ENCODE results near the gene CPA5. TPM values are rescaled to one million over a fixed set of nuclear protein-coding genes. Genes with fewer than 3 reads are reported as not detected.

CPA5 gene
- total and polyA plus RNA-seq, 9 of the 15 experiments (the other 6 are each of a cell fraction or from before 2014, with no cell fraction given): 0.13 to 2.4 (median 0.91) TPM

GRCh38 chr7:130356121-130356875 lies 11.7 kb downstream of the CPA5 start (continued):
- TF ChIP-seq TFAP4 (CRISPR knock-in tag; IDR thresholded peaks at IDR 0.05; ENCODE audit: borderline replicate concordance): 0 out of 2 replicates have a peak, but pooled peaks have one; percentile 18

- H3K9me3 ChIP-seq (replicated peaks; ENCODE audit: control insufficient read depth, insufficient read depth, low read depth, low read length): peaks cover 5% of the 10 kb centered on the region; the same call in 1 of the 2 replicates
- in situ Hi-C loops (cut with MboI) (no loop called here), intact Hi-C loops (cut with micrococcal nuclease) (no loop called here)
- no peak overlapping the region for H3K27ac ChIP-seq (ENCODE audit: extremely low read depth, low read depth, low read length)
- BruUV-seq (replicated peaks): no TSS peak
- H2AFZ ChIP-seq (ENCODE audit: low read depth, low read length): no peak overlapping the region
- DNase-seq (ENCODE audit: extremely low read depth in 1 of 4, low spot score in 3 of 4) (peak in 2 of 4 experiments; percentile 55 to 56), ATAC-seq (peak; percentile 74), FAIRE-seq (peak; percentile 6)
- H3K9ac ChIP-seq (ENCODE audit: insufficient read depth in 1 of 2, low read depth in 2 of 2, low read length in 2 of 2): no peak overlapping the region
- H3K4me1 ChIP-seq (replicated peaks in 1 of 2; ENCODE audit: control insufficient read depth in 2 of 2, insufficient read depth in 2 of 2, low read length in 2 of 2): no peaks in the 10 kb centered on the region; a peak in 1 of 5 replicates
- H3K79me2 ChIP-seq (ENCODE audit: control insufficient read depth, insufficient read depth, low read length): no peaks in the 10 kb centered on the region
- H3K27me3 ChIP-seq (ENCODE audit: control insufficient read depth in 2 of 2, insufficient read depth in 2 of 2, low read length in 2 of 2): peaks cover 8 to 48% of the 10 kb centered on the region in 2 experiments; a peak in 4 of 5 replicates
- H4K20me1 ChIP-seq (replicated peaks; ENCODE audit: control insufficient read depth, insufficient read depth, low read length): no peaks in the 10 kb centered on the region
- no peak overlapping the region for H3K4me3 ChIP-seq
- H3K36me3 ChIP-seq (ENCODE audit: control insufficient read depth, insufficient read depth, low read length): no peaks in the 10 kb centered on the region
- CTCF ChIA-PET (ENCODE audit: low intra/inter-chr PET ratio): interaction anchor here (0.6 kb wide), 1 partner anchor 1720 kb away, joined by 4 read pairs; no protein-coding TSS in a partner anchor
- no peaks in the 10 kb centered on the region for H3K9me1 ChIP-seq (ENCODE audit: control insufficient read depth, insufficient read depth, low read length)
- 21% methylated on average over 16 of the region's 16 CpGs for WGBS (ENCODE audit: insufficient coverage, low coverage, missing lambda C conversion rate)
- no peak overlapping the region for H3K4me2 ChIP-seq (ENCODE audit: insufficient read depth, low read length)
- POLR2A ChIA-PET: interaction anchor here (1.2 to 1.9 kb wide), 2 partner anchors 8 to 12 kb away, joined by 5 to 8 read pairs; partner anchors contain the start of gene CPA5
- no peak for TF ChIP-seq ATF4 (CRISPR knock-in tag; IDR thresholded peaks at IDR 0.05)
- TF ChIP-seq ZNF41 (CRISPR knock-in tag; conservative IDR thresholded peaks at IDR 0.05): no peak
- TF ChIP-seq NR1H2 (CRISPR knock-in tag; IDR thresholded peaks at IDR 0.05): no peak
- peak; percentile 93 for TF ChIP-seq JUN (IDR thresholded peaks at IDR 0.05; ENCODE audit: borderline replicate concordance, low read depth, low read length)
- no peak for TF ChIP-seq JUN (CRISPR knock-in tag; IDR thresholded peaks at IDR 0.05; ENCODE audit: borderline replicate concordance)
- TF ChIP-seq TFAP4 (CRISPR knock-in tag; IDR thresholded peaks at IDR 0.05; ENCODE audit: borderline replicate concordance): 0 out of 2 replicates have a peak, but pooled peaks have one; percentile 13
- peak; percentile 84 for TF ChIP-seq EHMT2 (IDR thresholded peaks at IDR 0.05)
- peak; percentile 73 for TF ChIP-seq CEBPB (tag; IDR thresholded peaks at IDR 0.05)
- TF ChIP-seq MAZ (CRISPR knock-in tag; conservative IDR thresholded peaks at IDR 0.05 in 1 of 2, IDR thresholded peaks at IDR 0.05 in 1 of 2): peak in 1 of 2 experiments; percentile 60; a peak in 1 of 4 replicates
- TF ChIP-seq EGR1 (conservative IDR thresholded peaks at IDR 0.05): peak; percentile 40
- TF ChIP-seq CEBPG (CRISPR knock-in tag; IDR thresholded peaks at IDR 0.05): peak; percentile 76; the same call in 1 of the 2 replicates
- TF ChIP-seq CEBPG (tag; conservative IDR thresholded peaks at IDR 0.05 in 1 of 2, IDR thresholded peaks at IDR 0.05 in 1 of 2): peak; percentile 74 to 88
- peak in 2 of 3 experiments; percentile 24 to 39 for TF ChIP-seq YY1 (IDR thresholded peaks at IDR 0.05; ENCODE audit: borderline replicate concordance in 1 of 3, control insufficient read depth in 1 of 3, extremely low read depth in 1 of 3, insufficient read depth in 3 of 3, insufficient read length in 1 of 3, insufficient replicate concordance in 2 of 3, low read depth in 1 of 3, low read length in 2 of 3)
- TF ChIP-seq DPF2 (IDR thresholded peaks at IDR 0.05): peak; percentile 52
- TF ChIP-seq FOXJ3 (CRISPR knock-in tag; IDR thresholded peaks at IDR 0.05): no peak
These were observed 12.4 kb downstream of the CPA5 start for GRCh38 chr7:130356876-130357611.

All from K562 (cell line).